Panc1 (cell line): ENCODE results near the gene SLC6A20. TPM values are rescaled to one million over a fixed set of nuclear protein-coding genes. Genes with fewer than 3 reads are reported as not detected.

Experiments used
- ATAC-seq: fragments of 200-7000 bp; cut with Tn5 transposase; 2 replicates; pipeline ENCODE4 v1.9.1; 2020; ENCODE audit warnings: mild to moderate bottlenecking, moderate library complexity
- BruUV-seq: library from RNA; stranded (reverse); fragments of 400-500 nt; replicated peaks from 2 replicates; lab custom pipeline; 2021; lab: Mats Ljungman, UMichigan
- CTCF ChIA-PET: fragments of 300-600 bp; sonication (Branson Sonifier 250); formaldehyde crosslinking; loops from one replicate; lab custom pipeline; 2022; ENCODE audit warnings: antibody characterized with exemption; lab: Charles Lee
- POLR2A ChIA-PET: fragments of 300-600 bp; sonication (Branson Sonifier 250); formaldehyde crosslinking; loops from one replicate; lab custom pipeline; 2022; ENCODE audit warnings: antibody characterized with exemption; lab: Charles Lee
- DNase-seq: peaks from one replicate; pipeline ENCODE4 v3.0.0-alpha.2; 2010; ENCODE audit warnings: low read depth, low spot score
- H3K27ac ChIP-seq: 2 replicates; pipeline ENCODE4 v1.5.1; 2011; ENCODE audit warnings: mild to moderate bottlenecking, low read length, inconsistent platforms
- H3K27me3 ChIP-seq: fragments of 200-500 bp; sonication (Bioruptor generic); 2 replicates; pipeline ENCODE4 v1.6.0; 2014; ENCODE audit warnings: low read length, inconsistent platforms; ENCODE audit not compliant: control insufficient read depth, insufficient read depth
- H3K36me3 ChIP-seq: fragments of 200-500 bp; sonication (Bioruptor generic); 2 replicates; pipeline ENCODE4 v1.5.1; 2014; ENCODE audit warnings: inconsistent platforms, mild to moderate bottlenecking, low read length, moderate library complexity; ENCODE audit not compliant: control insufficient read depth, insufficient read depth
- H3K4me1 ChIP-seq: 2 replicates; pipeline ENCODE4 v1.5.1; 2011; ENCODE audit warnings: inconsistent platforms, mild to moderate bottlenecking, low read length, moderate library complexity; ENCODE audit not compliant: control insufficient read depth, insufficient read depth
- H3K4me3 ChIP-seq, 2 experiments: 2 replicates each; pipeline ENCODE4 v1.5.1; 2011 to 2012; ENCODE audit warnings: low read depth in 2 of 2, low read length in 2 of 2, mild to moderate bottlenecking in 2 of 2, inconsistent platforms in 1 of 2, moderate library complexity in 1 of 2
- H3K9me3 ChIP-seq: fragments of 200-500 bp; sonication (Bioruptor generic); 2 replicates; pipeline ENCODE4 v1.5.1; 2014; ENCODE audit warnings: low read depth, mild to moderate bottlenecking, inconsistent platforms, low read length, moderate library complexity; ENCODE audit not compliant: control insufficient read depth, insufficient read depth
- CTCF ChIP-seq: fragments of 450-650 bp; IDR thresholded peaks from 2 replicates; pipeline ENCODE4 v1.5.1; 2017; ENCODE audit warnings: mild to moderate bottlenecking
- POLR2AphosphoS5 ChIP-seq: IDR thresholded peaks from 2 replicates; pipeline ENCODE4 v1.6.1; 2012; ENCODE audit warnings: mild to moderate bottlenecking, low read depth, low read length, moderate library complexity
- REST ChIP-seq, 2 experiments: IDR thresholded peaks; 2 replicates each; pipeline ENCODE4 v1.6.1; 2011 to 2012; ENCODE audit warnings: low read depth in 2 of 2, control low read depth in 1 of 2, low read length in 1 of 2, mild to moderate bottlenecking in 1 of 2, moderate library complexity in 1 of 2; ENCODE audit not compliant: insufficient read depth in 1 of 2
- SIN3A ChIP-seq: IDR thresholded peaks from 2 replicates; pipeline ENCODE4 v1.6.1; 2012; ENCODE audit warnings: low read depth, mild to moderate bottlenecking, low read length, moderate library complexity, borderline replicate concordance; ENCODE audit not compliant: insufficient read depth
- TCF7L2 ChIP-seq: IDR thresholded peaks from 2 replicates; pipeline ENCODE4 v1.6.1; 2011; ENCODE audit warnings: mild to moderate bottlenecking, low read depth, low read length, inconsistent platforms
- in situ Hi-C: cut with HindIII; loops from 2 replicates; pipeline ENCODE4 v1.10.0; 2016; ENCODE audit warnings: low sequenced_read_pairs, low pct_unique_long_range_greater_than_20kb
- intact Hi-C: fragments of 100-400 bp; cut with micrococcal nuclease; formaldehyde crosslinking; loops from one replicate; pipeline ENCODE4 v1.10.0; 2022; ENCODE audit not compliant: unreplicated experiment
- total RNA-seq: library from RNA; stranded (reverse); gene quantifications from one replicate; pipeline ENCODE4 v1.2.1, GENCODE V29; 2021; ENCODE audit not compliant: unreplicated experiment

SLC6A20 gene
- total RNA-seq, 1 experiment from 2014 or later: 0.28 TPM

GRCh38 chr3:45814322-45814721 is 18.0 kb upstream of the SLC6A20 start:
- no peak for TF ChIP-seq TCF7L2
- ATAC-seq (no peak), DNase-seq (no peak)
- Histone ChIP-seq H3K27ac (no peak overlapping the region), H3K4me1 (no peaks in the 10 kb centered on the region), H3K9me3 (no peaks in the 10 kb centered on the region), H3K4me3 (no peak overlapping the region), H3K27me3 (no peaks in the 10 kb centered on the region), H3K36me3 (no peaks in the 10 kb centered on the region)
- BruUV-seq: no TSS peak
- intact Hi-C loops (no loop called here), in situ Hi-C loops (no loop called here)
- ChIA-PET POLR2A (no interaction called here), CTCF (no interaction called here)

- Histone ChIP-seq H3K36me3 (no peaks in the 10 kb centered on the region), H3K27ac (no peak overlapping the region), H3K4me1 (no peaks in the 10 kb centered on the region), H3K9me3 (no peaks in the 10 kb centered on the region), H3K4me3 (no peak overlapping the region), H3K27me3 (no peaks in the 10 kb centered on the region)
- in situ Hi-C loops: no loop called here
- BruUV-seq: no TSS peak
- ChIA-PET CTCF (no interaction called here), POLR2A (no interaction called here)
- ATAC-seq (no peak), DNase-seq (no peak)
- intact Hi-C loops: no loop called here
- TF ChIP-seq SIN3A: no peak
- TF ChIP-seq CTCF: no peak
- no peak for TF ChIP-seq POLR2AphosphoS5
- TF ChIP-seq TCF7L2: no peak
- TF ChIP-seq REST (IDR thresholded peaks at IDR 0.05; ENCODE audit: insufficient read depth in 1 of 2, low read depth in 2 of 2, low read length in 1 of 2): no peak
Observed at GRCh38 chr3:45807681-45808540, 11.6 kb upstream of the SLC6A20 start.

GRCh38 chr3:45807133-45807532 is 10.8 kb upstream of the SLC6A20 start:
- Histone ChIP-seq H3K4me1 (no peaks in the 10 kb centered on the region), H3K9me3 (no peaks in the 10 kb centered on the region), H3K4me3 (no peak overlapping the region), H3K27me3 (no peaks in the 10 kb centered on the region), H3K27ac (no peak overlapping the region), H3K36me3 (no peaks in the 10 kb centered on the region)
- DNase-seq (no peak), ATAC-seq (no peak)
- BruUV-seq: no TSS peak
- CTCF ChIA-PET: no interaction called here
- POLR2A ChIA-PET: interaction anchor here (0.6 kb wide), 1 partner anchor 9 kb away, joined by 12 read pairs; no protein-coding TSS in a partner anchor
- intact Hi-C loops (no loop called here), in situ Hi-C loops (no loop called here)
- TF ChIP-seq POLR2AphosphoS5: no peak
- no peak for TF ChIP-seq SIN3A
- no peak for TF ChIP-seq REST (IDR thresholded peaks at IDR 0.05; ENCODE audit: insufficient read depth in 1 of 2, low read depth in 2 of 2, low read length in 1 of 2)
- no peak for TF ChIP-seq TCF7L2
- no peak for TF ChIP-seq CTCF
